NCI-H510A treated with DMSO at 0.1 percent for 48 hours (cell line): Measurements from ENCODE around the gene CLEC6A.
"Not testable (repeated sequence)": the region's sequence is repeated elsewhere in the genome, so short reads cannot be mapped to it uniquely, and the experiment has no call there.

Source experiments
- DNase-seq: peaks from one replicate; lab custom pipeline; 2025; lab: John Stamatoyannopoulos, UW

The CLEC6A gene

DNA sequence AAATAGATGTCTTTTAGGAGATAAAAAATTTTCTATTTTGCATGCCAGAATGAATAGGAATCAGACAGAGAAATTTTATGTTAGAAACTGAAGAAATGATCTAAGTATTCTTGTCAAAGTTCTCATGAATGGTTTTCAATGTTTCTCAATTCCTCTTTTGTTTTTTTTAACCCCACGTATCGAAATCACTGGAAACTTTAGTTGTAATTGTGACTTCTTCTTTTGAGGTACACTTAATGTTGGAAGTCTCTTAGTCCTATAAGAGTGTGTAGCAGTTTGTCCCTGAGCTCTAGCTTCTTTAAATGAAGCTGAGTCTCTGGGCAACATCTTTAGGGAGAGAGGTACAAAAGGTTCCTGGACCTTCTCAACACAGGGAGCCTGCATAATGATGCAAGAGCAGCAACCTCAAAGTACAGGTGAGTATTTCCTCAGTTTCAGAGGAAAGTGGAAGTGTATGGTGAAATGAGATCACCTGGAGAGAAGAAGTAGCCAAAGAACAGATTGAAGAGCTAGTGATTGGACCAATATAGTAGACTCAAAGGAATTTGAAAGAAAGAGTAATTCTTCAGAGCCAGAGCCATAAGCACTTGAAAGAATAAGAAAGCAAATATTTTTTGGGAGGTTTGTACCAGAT, at the start of gene CLEC6A:
CLEC6A (plus strand) TSS at position 236 of the 634 bp plus-strand sequence; CDS start at position 386, 150 bp downstream.
- no peak for DNase-seq

DNA sequence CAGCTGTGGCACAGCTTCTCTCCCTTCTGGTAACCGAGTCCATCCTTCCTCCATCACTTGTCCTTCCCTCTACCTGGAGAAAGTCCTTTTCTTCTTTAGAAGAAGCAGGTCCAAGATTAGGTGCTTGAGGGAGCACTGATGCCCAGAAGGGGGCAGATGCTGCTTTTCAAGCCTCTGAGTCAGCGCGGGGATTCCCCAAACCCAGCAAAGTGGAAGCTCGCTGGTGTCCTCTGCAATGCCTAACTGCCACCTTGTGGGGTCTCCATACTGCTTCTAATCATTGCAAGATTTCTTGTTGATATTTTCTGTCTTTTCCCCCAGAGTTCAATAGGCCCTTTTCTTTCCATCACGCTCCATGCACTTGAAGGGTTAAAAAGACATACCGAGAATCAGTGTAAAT, 36.2 kb upstream of the CLEC6A start:
- not testable (repeated sequence) for DNase-seq

DNA sequence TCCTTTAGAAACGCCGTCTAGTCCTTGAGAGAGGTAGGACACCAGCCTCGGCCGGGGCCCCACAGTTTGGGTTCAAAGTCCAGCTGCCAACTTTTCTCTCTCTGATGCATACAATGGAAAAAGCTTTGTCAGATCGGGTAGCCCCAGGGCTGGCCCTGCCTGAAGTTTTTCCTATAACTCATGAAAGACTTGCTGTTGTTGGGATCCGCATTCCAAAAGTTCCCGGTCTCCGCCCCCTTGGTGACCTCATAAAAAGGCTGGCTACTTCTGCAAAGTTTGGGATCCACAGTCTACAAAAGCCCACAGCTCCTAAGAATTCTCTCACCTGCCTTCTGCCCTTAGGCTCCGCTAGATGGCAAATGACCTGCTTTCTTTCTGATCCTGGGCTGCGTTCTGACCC, 35.3 kb upstream of the CLEC6A start:
- DNase-seq = no peak

DNA sequence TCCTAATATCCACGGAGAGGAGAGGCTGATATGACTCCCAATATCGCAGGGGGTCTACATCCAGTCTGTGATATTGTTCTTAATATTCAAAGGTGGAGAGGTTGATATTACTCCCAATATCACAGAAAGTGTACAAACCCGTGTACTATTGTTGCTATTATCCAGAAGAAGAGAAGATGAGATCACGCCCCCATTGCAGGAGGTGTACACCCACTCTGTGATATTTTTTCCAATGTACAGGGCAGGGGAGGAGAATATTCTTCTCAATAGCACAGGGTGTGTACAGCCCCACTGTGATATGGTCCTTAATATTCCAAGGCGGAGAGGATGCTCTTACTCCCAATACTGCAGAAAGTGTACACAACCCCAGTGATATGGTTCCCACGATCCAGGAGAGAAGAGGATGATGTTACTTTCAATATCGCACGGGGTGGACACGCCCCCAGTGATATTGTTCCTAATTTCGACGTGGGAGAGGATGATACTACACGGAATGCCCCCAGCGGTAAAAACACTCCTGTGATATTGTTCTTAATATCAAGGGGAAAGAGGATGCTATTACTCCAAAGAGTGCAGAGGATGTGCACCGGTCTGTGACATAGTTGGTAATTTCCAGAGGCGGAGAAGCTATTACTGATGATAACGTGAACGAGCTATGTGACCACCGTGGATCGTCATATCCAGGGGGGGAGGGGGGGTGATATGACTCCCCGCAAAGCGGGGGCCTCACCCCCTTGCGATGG, 11.1 kb upstream of the CLEC6A start:
- not testable (repeated sequence) for DNase-seq

DNA sequence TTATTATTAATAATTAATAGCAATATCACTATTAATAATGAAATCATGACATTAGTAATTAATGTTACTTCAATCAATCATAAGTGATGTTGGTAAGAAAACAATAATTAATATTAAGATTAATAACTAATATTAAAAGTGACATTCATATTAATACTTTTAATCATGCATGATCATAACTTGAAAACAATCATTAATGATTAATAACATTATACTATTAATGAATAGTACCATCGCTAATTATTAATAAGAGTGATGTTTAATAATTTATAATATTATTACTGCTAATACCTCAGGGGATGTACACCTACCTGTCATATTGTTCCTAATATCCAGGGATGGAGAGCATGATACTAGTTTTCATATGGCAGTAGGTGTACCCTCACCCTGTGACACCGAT, 10.0 kb upstream of the CLEC6A start:
- no peak for DNase-seq

DNA sequence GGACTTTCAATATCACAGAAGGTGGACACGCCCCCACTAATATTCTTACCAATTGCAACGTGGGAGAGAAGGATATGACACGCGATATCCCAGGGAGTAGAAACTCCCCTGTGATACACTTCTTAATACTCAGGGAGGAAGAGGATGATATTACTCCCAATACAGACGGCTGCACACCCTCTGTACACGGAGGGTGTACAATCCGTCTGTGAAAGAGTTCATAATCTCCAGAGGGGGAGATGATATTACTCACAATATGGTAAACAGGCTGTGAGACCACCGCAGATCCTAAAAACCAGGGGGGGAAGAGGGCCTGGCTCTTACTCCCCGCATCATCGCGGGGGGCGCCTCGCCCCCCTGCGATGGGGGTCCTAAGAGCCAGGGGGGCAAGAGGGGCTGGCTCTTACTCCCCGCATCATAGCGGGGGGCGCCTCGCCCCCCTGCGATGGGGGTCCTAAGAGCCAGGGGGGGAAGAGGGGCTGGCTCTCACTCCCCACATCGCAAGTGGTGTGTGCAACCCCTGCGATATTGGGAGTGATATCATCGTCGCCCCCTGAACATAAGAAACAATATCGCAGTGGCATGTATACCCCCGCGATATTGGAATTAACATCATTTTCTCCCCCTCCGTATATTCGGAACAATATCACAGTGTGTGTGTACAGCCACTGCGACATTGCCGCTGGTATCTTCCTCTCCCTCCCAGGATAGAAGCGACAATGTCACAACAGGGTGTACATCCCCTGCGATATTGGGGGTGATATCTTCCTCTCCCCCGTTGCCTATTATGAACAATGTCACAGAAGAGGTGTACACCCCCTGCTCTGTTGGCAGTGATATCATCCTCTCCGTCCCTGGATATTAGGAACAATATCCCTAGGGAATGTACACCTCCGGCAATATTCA, 8.9 kb upstream of the CLEC6A start:
- DNase-seq = no peak

DNA sequence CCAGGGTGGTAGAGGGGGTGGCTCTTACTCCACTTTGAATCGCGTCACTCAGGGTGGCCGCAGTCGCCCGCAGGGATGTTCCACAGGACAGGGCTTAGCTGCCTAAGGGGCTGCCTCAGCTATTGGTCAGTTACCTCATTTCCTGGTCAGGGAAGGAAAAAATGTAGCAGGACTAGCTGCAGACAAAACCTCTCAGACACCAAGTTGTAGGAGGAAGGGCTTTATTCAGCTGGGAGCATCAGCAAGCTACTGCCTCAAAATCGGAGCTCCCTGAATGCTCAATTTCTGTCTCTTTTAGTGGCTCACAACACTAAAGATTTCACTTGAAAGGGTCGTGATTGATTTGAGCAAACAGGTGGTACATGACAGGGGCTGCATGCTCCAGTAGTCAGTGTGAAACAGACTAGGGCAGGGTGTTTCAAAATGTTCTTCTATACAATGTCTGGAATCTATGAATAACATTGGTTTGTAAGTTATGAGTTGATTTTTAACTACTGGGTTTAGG, 6.4 kb upstream of the CLEC6A start:
- DNase-seq = no peak

DNA sequence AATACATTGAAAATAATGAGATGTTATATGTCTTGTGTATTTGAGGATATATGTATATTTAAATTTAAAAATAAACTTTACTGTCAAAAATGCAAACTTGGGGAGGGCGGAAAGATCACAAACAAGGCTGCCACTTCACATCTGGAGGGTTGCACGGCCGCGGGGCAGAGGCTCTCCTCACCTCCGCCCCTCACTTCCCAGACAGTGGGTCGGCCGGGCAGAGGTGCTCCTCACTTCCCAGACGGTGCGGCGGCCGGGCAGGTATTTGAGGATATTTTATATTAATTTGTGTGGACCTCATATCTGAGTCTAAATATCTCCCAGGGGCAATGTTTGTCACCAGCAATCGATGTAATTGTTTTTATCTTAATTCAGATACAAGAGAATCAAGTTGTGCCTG, 3.7 kb upstream of the CLEC6A start:
- DNase-seq = no peak

DNA sequence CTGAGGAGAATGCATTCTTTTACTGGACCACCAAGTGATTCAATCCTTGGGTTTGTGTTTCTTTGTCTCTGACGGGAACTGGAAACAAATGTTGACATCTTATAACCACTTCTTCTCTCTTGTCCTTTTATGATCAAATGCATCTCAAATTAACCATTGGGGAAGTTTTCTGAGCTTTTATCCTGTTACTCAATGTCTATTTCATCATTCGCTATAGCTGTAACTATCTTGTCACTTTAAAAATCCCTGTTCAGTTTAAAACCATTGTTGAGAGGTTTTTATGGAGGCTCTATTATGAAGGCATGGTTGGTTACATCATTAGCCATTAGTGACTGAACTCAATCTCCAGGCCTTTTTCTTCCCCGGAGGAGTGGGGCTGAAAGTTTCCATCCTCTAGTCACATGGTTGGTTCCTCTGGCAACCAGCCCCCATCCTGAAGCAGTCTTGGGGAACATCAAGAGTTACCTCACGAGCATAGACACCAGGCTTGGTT, 2.7 kb upstream of the CLEC6A start:
- no peak for DNase-seq

DNA sequence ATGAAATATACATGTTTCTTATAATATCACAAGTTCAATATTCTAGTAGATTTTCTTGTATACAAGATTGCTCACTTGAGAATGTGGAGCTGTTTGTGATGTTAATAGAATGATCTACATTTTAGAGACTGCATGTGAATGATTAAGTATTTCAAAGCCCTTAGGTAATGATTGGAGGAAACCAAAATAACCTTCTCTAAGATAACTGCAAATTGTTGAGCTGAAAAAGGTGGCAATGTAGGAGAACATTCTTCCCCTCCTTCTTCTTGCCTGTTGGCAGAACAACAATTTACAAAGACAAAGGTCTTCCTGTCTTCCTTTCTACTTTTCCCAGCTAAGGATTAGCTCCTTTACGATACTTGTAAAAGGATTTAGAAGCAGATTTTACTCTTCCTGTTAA, 2.0 kb upstream of the CLEC6A start:
- DNase-seq = no peak

DNA sequence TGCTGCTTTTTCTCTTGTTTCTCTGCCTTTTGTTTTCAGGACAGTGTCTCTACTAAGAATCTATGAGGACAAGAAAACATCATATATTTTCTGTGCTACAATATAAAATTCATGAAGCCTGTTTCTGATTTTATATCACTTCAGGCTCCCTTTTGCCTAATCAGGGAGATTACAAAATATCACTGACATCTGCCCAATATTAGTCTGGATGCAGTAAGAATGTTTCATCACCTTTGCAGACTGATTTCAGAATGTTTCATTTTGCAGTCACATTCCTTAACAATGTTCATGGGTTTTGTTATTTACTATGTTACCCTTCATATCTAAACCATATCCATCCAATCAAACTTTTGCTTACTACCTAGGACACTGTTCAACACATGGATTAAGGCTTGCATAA, 491 bp upstream of the CLEC6A start:
- DNase-seq = no peak

DNA sequence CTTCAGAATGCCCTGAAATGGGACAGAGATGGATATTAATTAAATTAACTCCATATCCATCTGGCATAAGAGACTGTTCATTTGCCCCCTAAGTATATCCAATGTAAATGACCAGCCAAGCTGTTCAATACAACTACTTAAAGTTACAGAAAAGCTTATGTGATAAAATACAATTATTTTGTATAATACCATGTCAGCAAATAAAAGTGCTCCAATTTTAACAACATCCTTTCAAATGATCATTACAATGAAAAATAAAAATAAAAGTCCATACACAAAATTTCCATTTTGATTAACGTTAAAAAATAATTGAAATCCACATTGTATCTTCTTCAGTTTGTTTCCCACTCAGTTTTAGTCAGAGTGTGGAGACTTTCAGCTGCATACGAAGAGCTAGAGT, 5.7 kb downstream of the CLEC6A start:
- DNase-seq = no peak

DNA sequence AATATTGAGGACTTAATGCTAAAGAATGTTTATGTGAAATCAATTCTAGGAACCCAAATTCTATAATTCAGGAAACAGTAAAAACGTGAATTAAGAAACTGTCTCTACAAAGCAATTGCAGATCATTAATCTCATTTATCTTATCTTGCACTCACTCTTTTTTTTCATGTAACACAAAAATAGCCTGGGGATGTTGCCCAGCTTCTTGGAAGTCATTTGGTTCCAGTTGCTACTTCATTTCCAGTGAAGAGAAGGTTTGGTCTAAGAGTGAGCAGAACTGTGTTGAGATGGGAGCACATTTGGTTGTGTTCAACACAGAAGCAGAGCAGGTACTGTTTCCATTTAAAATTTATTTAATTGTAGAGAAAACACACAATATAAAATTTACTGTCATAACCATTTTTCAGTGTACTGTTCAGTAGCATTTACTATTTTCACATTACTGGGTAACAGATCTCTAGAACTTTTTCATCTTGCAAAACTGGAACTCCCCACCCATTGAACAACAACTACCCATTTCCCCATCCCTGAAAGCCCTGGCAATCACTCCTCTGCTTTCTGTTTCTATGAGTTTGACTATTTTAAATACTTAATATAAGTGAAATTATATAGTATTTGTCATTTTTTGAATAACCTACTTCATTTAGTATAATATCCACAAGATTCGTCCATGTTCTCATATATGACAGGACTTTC, 9.7 kb downstream of the CLEC6A start:
- no peak for DNase-seq

DNA sequence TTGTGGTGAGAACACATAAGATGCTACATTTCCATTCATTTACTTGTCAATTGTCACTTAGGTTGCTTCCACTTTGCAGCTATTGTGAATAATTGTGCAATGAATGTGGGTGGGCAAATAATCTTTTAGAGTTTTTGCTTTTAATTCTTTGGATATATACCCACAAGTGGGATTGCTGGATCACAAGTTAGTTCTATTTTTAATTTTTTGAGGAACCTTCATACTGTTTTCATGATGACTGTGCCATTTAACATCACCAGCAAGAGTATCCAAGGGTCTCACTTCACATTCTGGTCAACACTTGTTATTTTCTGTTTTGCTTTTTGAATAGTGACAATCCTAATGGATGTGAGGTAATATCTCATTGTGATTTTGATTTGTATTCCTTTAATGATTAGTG, 10.5 kb downstream of the CLEC6A start:
- DNase-seq = no peak

DNA sequence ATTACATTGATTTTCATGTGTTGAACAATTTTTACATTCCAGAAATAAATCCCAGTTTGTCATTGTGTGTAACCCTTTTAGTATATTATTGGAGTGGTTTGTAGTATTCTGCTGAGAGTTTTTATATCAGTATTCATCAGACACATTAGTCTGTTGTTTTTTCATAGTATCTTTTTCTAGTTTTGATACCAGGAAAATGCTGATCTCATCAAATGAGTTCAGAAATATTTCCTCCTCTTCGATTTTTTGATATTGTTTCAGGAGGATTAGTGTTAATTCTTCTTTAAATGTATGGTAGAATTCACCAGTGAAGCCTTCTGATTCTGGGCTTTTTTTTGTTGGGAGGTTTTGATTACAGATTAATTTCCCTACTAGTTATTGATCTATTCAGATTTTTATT, 15.3 kb downstream of the CLEC6A start:
- DNase-seq = no peak

DNA sequence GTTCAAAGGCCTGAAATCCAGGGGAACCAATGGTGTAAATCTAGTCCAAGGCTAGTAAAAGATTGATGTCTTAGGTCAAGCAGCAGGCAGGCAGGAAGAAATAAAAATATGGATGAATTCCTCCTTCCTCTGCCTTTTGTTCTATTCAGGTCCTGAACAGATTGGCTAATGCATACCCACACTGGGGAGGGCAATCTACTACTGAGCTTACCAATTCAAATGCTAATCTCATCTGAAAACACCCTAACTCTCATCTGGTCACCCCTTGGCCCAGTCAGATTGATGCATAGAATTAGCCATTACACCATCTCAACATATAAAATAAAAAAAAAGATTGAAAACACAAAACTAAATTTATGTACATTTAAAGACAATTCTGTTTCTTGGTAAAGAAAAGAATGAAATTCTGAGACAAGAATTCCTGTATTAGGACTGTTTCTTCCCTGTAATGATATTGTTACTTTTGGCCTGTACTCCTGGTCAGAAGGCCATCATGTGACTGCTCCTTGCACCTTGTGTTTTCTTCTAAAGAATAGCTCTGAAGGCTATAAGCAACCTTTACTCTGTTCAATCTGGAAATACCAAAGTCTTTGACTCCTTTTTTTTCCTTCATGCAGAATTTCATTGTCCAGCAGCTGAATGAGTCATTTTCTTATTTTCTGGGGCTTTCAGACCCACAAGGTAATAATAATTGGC, 19.9 kb downstream of the CLEC6A start:
- no peak for DNase-seq

DNA sequence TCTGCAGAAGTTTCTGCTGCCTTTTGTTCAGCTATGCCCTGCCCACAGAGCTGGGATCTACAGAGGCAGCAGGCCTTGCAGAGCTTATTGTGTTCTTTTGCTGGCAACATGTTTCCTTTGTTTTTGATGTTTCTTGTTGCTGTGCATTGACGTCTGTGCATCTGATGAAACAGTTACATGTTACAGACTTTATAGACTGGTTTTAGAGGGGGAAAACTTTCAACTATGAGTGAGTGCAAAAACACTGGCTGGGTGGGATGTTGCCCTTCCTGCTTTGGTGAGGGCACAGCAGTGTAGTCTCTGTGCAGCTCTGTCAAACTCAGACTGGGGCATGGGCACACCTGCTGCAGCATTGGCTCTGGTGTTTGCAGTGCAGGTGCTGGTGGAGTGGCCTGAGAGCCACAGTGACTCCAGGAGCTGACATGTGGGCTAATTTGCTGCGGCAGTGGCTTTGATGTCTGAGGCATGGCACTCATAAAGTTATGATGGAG, 26.9 kb downstream of the CLEC6A start:
- DNase-seq = no peak

DNA sequence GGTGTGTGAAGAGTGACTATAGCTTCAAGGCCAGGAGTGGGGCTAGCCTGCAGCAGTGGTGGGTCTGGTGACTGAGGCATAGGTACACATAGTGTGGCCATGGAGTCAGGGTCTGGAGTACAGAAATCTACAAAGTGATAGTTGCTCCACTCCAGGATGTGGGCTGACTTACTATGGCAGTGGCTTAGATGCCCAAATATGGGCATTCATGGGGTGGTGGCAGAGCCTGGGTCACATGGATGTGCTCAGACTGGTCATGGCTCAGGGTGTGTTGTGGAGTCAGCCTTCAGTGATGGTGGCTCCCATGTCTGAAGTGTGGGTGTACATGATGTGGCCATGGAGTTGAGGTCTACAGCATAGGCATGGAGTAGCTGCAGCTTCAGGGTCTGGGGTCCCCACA, 27.3 kb downstream of the CLEC6A start:
- no peak for DNase-seq

DNA sequence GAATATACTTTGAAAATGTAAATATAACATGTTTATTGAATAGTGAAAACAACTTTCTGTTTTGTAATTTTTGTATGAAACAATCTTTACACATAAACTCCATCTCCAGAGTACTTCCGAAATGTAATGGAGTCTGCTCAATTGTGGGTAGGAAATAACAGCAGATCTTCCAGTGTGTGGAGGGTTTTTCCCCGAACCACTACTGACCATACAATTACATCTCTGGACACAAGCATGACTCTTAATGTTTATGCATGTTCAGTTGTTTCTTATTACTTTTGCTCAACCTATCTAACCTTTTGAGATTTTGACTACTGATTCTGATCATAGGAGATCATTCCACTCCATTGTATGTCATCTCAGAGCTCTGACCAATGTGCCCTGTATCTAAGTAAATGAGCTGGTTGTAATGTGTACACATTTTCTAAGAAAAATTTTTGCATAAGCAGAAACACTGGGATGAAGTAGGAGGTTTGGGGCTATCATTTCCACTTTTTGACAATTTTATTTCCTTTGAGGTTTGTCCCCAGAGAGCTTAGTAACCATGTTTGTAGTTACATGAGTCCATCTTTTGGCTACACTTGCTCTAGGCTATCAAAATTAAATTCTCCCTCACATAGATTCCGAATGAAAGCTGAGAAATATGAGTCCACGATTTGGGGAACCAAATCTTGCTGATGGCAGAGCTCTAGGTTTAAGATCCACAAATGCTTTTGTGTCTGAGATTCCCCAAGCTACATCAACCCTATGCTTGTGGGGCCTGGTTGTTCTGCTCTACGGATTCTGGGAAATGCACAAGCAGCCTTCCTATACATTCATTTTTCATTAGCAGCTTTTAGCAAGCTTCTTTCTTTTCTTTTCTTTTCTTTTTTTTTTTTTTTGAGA, 36.1 kb downstream of the CLEC6A start:
- no peak for DNase-seq

DNA sequence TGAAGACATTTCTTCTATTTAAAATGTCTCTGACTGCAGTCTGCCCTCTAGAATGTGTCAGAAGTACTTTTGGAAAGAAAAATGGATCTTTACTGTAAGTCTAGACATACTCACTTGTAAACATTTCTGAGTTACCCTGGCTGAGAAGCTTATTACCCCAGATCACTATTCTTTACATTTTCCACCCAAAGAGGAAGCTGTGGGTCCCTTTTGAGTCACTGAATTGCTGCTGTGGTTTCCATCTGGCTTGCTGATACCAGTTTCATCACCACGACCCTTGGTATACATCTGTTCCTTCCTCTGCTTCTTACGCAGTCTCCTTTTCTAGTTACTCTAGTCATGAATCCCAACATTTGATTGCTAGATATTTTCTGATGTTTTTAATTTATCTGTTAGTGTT, 37.3 kb downstream of the CLEC6A start:
- DNase-seq = no peak
